Fibroblast of skin of scalp (primary cell): ENCODE measurements around the gene GNAQ.
"Not testable (repeated sequence)": the region's sequence is repeated elsewhere in the genome, so short reads cannot be mapped to it uniquely, and the experiment has no call there.

Source experiments
- DNase-seq: peaks from one replicate; pipeline ENCODE4 v3.0.0-alpha.2; 2013

GNAQ gene

GRCh38 chr9:77872177-77872576, 159.4 kb downstream of the GNAQ start:
- DNase-seq, result no peak

GRCh38 chr9:77871483-77871882, 160.1 kb downstream of the GNAQ start:
- no peak for DNase-seq

- DNase-seq, result no peak
These were observed 164.7 kb downstream of the GNAQ start for GRCh38 chr9:77866878-77867277.

GRCh38 chr9:77865385-77866047, 166.1 kb downstream of the GNAQ start:
- DNase-seq, result no peak

- no peak for DNase-seq
These were observed 167.3 kb downstream of the GNAQ start for GRCh38 chr9:77864211-77864889.

- not testable (repeated sequence) for DNase-seq
These were observed 168.0 kb downstream of the GNAQ start for GRCh38 chr9:77863638-77864037.

GRCh38 chr9:77860953-77861352, 170.7 kb downstream of the GNAQ start:
- DNase-seq, result not testable (repeated sequence)

GRCh38 chr9:77857513-77858259, 173.9 kb downstream of the GNAQ start:
- DNase-seq, result no peak

GRCh38 chr9:77856615-77857014, 175.0 kb downstream of the GNAQ start:
- DNase-seq, result peak; percentile 35

- no peak for DNase-seq
These were observed 176.7 kb downstream of the GNAQ start for GRCh38 chr9:77854916-77855311.

- no peak for DNase-seq
These were observed 177.2 kb downstream of the GNAQ start for GRCh38 chr9:77854258-77854915.

- no peak for DNase-seq
These were observed 177.9 kb downstream of the GNAQ start for GRCh38 chr9:77853716-77854115.

GRCh38 chr9:77851882-77852595, 179.6 kb downstream of the GNAQ start:
- DNase-seq, result no peak

GRCh38 chr9:77848897-77849296, 182.7 kb downstream of the GNAQ start:
- peak; percentile 83 for DNase-seq

- DNase-seq, result no peak
These were observed 183.2 kb downstream of the GNAQ start for GRCh38 chr9:77848404-77848803.

- DNase-seq, result no peak
These were observed 184.0 kb downstream of the GNAQ start for GRCh38 chr9:77847626-77848025.

GRCh38 chr9:77847059-77847499, 184.5 kb downstream of the GNAQ start:
- no peak for DNase-seq

- DNase-seq, result no peak
These were observed 187.2 kb downstream of the GNAQ start for GRCh38 chr9:77844415-77844814.

GRCh38 chr9:77843871-77844155, 187.8 kb downstream of the GNAQ start:
- no peak for DNase-seq

- DNase-seq, result no peak
These were observed 188.3 kb downstream of the GNAQ start for GRCh38 chr9:77843076-77843870.

GRCh38 chr9:77841739-77842386, 189.7 kb downstream of the GNAQ start:
- peak; percentile 19 for DNase-seq
